Activated CD4-positive, alpha-beta T cell treated with anti-CD3 and anti-CD28 coated beads, Interleukin-2, amount 50 U/mL, for 1 hour (primary cell): Measurements from ENCODE around the gene ATP13A5.

Source experiments
- DNase-seq: peaks from one replicate; pipeline ENCODE4 v3.0.0-alpha.2; 2020

Gene ATP13A5

GRCh38 chr3:193378706-193379105, at the start of gene ATP13A5:
TSS of gene ATP13A5 (minus strand) at chr3:193378753. CDS start at chr3:193378725, 28 bp downstream.
- DNase-seq: no peak

GRCh38 chr3:193418576-193419373, 40.2 kb upstream of the ATP13A5 start:
- DNase-seq: no peak

- DNase-seq: no peak
These were observed 38.1 kb upstream of the ATP13A5 start for GRCh38 chr3:193416629-193417028.

GRCh38 chr3:193407688-193408087, 29.1 kb upstream of the ATP13A5 start:
- DNase-seq: no peak

- DNase-seq: no peak
These were observed 28.6 kb upstream of the ATP13A5 start for GRCh38 chr3:193407112-193407511.

GRCh38 chr3:193403307-193403706, 24.8 kb upstream of the ATP13A5 start:
- no peak for DNase-seq

- no peak for DNase-seq
These were observed 21.8 kb upstream of the ATP13A5 start for GRCh38 chr3:193400304-193400703.

- no peak for DNase-seq
These were observed 18.1 kb upstream of the ATP13A5 start for GRCh38 chr3:193396451-193397244.

GRCh38 chr3:193391902-193392301, 13.3 kb upstream of the ATP13A5 start:
- DNase-seq: no peak

GRCh38 chr3:193389335-193389734, 10.8 kb upstream of the ATP13A5 start:
- no peak for DNase-seq

- no peak for DNase-seq
These were observed 9.8 kb upstream of the ATP13A5 start for GRCh38 chr3:193388361-193388760.

GRCh38 chr3:193387596-193387995, 9.0 kb upstream of the ATP13A5 start:
- DNase-seq: no peak

GRCh38 chr3:193377591-193377990, 962 bp downstream of the ATP13A5 start:
- no peak for DNase-seq

- no peak for DNase-seq
These were observed 2.9 kb downstream of the ATP13A5 start for GRCh38 chr3:193375614-193376013.

GRCh38 chr3:193372783-193373182, 5.8 kb downstream of the ATP13A5 start:
- no peak for DNase-seq

GRCh38 chr3:193367868-193368267, 10.7 kb downstream of the ATP13A5 start:
- no peak for DNase-seq

GRCh38 chr3:193357291-193357690, 21.3 kb downstream of the ATP13A5 start:
- no peak for DNase-seq

- no peak for DNase-seq
These were observed 24.1 kb downstream of the ATP13A5 start for GRCh38 chr3:193354423-193354822.

GRCh38 chr3:193350744-193351143, 27.8 kb downstream of the ATP13A5 start:
- no peak for DNase-seq

GRCh38 chr3:193348686-193349085, 29.9 kb downstream of the ATP13A5 start:
- DNase-seq: no peak

GRCh38 chr3:193347521-193348501, 30.7 kb downstream of the ATP13A5 start:
- no peak for DNase-seq

GRCh38 chr3:193346259-193346658, 32.3 kb downstream of the ATP13A5 start:
- no peak for DNase-seq

GRCh38 chr3:193345431-193345830, 33.1 kb downstream of the ATP13A5 start:
- no peak for DNase-seq
